DMS153 treated with DMSO at 0.1 percent for 48 hours (cell line): Measurements from ENCODE around the gene STAB1.

ENCODE experiments used
- DNase-seq: peaks from one replicate; lab custom pipeline; 2025; ENCODE audit not compliant: unreplicated experiment; lab: John Stamatoyannopoulos, UW

STAB1 gene

GRCh38 chr3:52494886-52495495, at the start of gene STAB1:
Gene STAB1, plus strand, starts transcription at chr3:52495338. Its CDS starts 76 bp downstream, at chr3:52495414.
- DNase-seq, result no peak

GRCh38 chr3:52446042-52446441, 49.1 kb upstream of the STAB1 start:
- DNase-seq, result no peak

GRCh38 chr3:52446631-52447511, 48.3 kb upstream of the STAB1 start:
- no peak for DNase-seq

GRCh38 chr3:52447512-52448355, 47.4 kb upstream of the STAB1 start:
- no peak for DNase-seq

- DNase-seq, result no peak
Measured at GRCh38 chr3:52450489-52451236, 44.5 kb upstream of the STAB1 start.

GRCh38 chr3:52451237-52452083, 43.7 kb upstream of the STAB1 start:
- no peak for DNase-seq

GRCh38 chr3:52452126-52452525, 43.0 kb upstream of the STAB1 start:
- DNase-seq, result no peak

- no peak for DNase-seq
Measured at GRCh38 chr3:52452570-52453221, 42.4 kb upstream of the STAB1 start.

GRCh38 chr3:52453496-52454249, 41.5 kb upstream of the STAB1 start, which contains the start of gene TNNC1:
Gene TNNC1, minus strand, starts transcription at chr3:52454041. Its CDS starts 26 bp downstream, at chr3:52454015.
- DNase-seq, result no peak

- DNase-seq, result no peak
Measured at GRCh38 chr3:52454250-52454937, 40.7 kb upstream of the STAB1 start.

GRCh38 chr3:52454938-52455282, 40.2 kb upstream of the STAB1 start:
- no peak for DNase-seq

- DNase-seq, result peak; percentile 15
Measured at GRCh38 chr3:52455283-52456168, 39.6 kb upstream of the STAB1 start, which contains the start of gene NISCH. Gene NISCH, plus strand, starts transcription at chr3:52455604. Its CDS starts 38 bp downstream, at chr3:52455642.

GRCh38 chr3:52456169-52456799, 38.9 kb upstream of the STAB1 start:
- DNase-seq, result no peak

GRCh38 chr3:52456800-52457183, 38.3 kb upstream of the STAB1 start:
- DNase-seq, result no peak

GRCh38 chr3:52458031-52458760, 36.9 kb upstream of the STAB1 start:
- no peak for DNase-seq
